ENCODE data around the gene ATP11A.

DNA sequence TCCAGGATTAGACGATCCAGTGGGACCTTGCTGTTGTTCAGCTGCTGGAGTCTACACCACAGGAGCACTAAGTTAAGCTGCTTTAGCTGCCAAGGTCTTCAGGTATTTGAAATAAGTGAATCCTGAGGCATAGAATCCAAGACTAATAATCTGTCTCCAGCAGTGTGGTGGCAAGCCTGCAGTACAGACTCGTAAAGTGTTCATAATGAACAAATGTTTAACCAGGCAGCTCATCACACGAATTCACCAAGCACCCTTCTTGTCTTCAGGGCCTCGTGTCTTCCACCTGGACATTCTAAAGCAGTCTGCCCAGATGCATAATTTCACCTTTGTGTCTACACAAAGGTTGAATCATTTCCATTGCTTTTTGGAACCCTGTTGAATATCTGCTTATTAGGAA, 5.3 kb downstream of the ATP11A start:
- TF ChIP-seq, protein P1, sequence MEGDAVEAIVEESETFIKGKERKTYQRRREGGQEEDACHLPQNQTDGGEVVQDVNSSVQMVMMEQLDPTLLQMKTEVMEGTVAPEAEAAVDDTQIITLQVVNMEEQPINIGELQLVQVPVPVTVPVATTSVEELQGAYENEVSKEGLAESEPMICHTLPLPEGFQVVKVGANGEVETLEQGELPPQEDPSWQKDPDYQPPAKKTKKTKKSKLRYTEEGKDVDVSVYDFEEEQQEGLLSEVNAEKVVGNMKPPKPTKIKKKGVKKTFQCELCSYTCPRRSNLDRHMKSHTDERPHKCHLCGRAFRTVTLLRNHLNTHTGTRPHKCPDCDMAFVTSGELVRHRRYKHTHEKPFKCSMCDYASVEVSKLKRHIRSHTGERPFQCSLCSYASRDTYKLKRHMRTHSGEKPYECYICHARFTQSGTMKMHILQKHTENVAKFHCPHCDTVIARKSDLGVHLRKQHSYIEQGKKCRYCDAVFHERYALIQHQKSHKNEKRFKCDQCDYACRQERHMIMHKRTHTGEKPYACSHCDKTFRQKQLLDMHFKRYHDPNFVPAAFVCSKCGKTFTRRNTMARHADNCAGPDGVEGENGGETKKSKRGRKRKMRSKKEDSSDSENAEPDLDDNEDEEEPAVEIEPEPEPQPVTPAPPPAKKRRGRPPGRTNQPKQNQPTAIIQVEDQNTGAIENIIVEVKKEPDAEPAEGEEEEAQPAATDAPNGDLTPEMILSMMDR (IDR thresholded peaks at IDR 0.05), result no peak
- no peak for TF ChIP-seq POLR2A (IDR thresholded peaks at IDR 0.05)
